Endothelial cell of umbilical vein (primary cell): ENCODE results near the gene GSDMA.

Experiments
- CTCF ChIP-seq, 2 donors: IDR thresholded peaks; 1 replicate in 1 of 2; 2 replicates in 1 of 2; pipeline ENCODE4 v1.5.1; 2011; ENCODE audit warnings: low read length in 2 of 2, mild to moderate bottlenecking in 2 of 2, moderate library complexity in 2 of 2, control low read depth in 1 of 2, inconsistent platforms in 1 of 2, low read depth in 1 of 2; ENCODE audit not compliant: insufficient read depth in 1 of 2; ENCODE audit errors: extremely low read depth in 1 of 2
- POLR2A ChIP-seq: IDR thresholded peaks from 2 replicates; pipeline ENCODE4 v1.6.1; 2012; ENCODE audit warnings: low read depth, mild to moderate bottlenecking, control low read depth, low read length
- POLR2AphosphoS5 ChIP-seq: IDR thresholded peaks from 2 replicates; pipeline ENCODE4 v1.6.1; 2012; ENCODE audit warnings: low read depth, mild to moderate bottlenecking, control low read depth, low read length, moderate library complexity; ENCODE audit not compliant: insufficient read depth

- TF ChIP-seq CTCF (IDR thresholded peaks at IDR 0.05; ENCODE audit: extremely low read depth in 1 of 2, insufficient read depth in 1 of 2, low read depth in 1 of 2, low read length in 2 of 2) (no peak), POLR2AphosphoS5 (no peak), POLR2A (no peak)
These were observed 28.5 kb upstream of the GSDMA start for GRCh38 chr17:39934324-39934723.
